SK-N-SH (cell line): Measurements from ENCODE around the gene MED27.

Source experiments
- EZH2phosphoT487 ChIP-seq: fragments of 200-600 bp; sonication (generic); IDR thresholded peaks from 2 replicates; pipeline ENCODE4 v1.6.1; 2017; ENCODE audit warnings: low read depth, mixed run types, mild to moderate bottlenecking, antibody characterized with exemption, moderate library complexity, borderline replicate concordance
- GABPA ChIP-seq: IDR thresholded peaks from 2 replicates; pipeline ENCODE4 v1.4.0; 2012; ENCODE audit warnings: low read depth, mild to moderate bottlenecking
- POLR2AphosphoS5 ChIP-seq: IDR thresholded peaks from 2 replicates; pipeline ENCODE4 v1.6.1; 2012; ENCODE audit warnings: low read depth, low read length
- RXRA ChIP-seq: IDR thresholded peaks from 2 replicates; pipeline ENCODE4 v1.4.0; 2012; ENCODE audit warnings: low read depth, mild to moderate bottlenecking, borderline replicate concordance
- TEAD4 ChIP-seq: IDR thresholded peaks from 2 replicates; pipeline ENCODE4 v1.4.0; 2012; ENCODE audit warnings: mild to moderate bottlenecking, borderline replicate concordance; ENCODE audit not compliant: insufficient read depth
- YY1 ChIP-seq: IDR thresholded peaks from 2 replicates; pipeline ENCODE4 v1.4.0; 2012; ENCODE audit warnings: low read depth, mild to moderate bottlenecking
- TF ChIP-seq, protein P1 (sequence below): fragments of 200-600 bp; sonication (generic); IDR thresholded peaks from 2 replicates; pipeline ENCODE4 v1.6.1; 2017; ENCODE audit warnings: antibody characterized with exemption, mild to moderate bottlenecking, moderate library complexity
- TF ChIP-seq, protein P2 (sequence below): IDR thresholded peaks from 2 replicates; pipeline ENCODE4 v1.4.0; 2012; ENCODE audit warnings: low read depth
- TF ChIP-seq, protein P3 (sequence below): IDR thresholded peaks from 2 replicates; pipeline ENCODE4 v1.4.0; 2012; ENCODE audit warnings: low read depth, borderline replicate concordance

DNA sequence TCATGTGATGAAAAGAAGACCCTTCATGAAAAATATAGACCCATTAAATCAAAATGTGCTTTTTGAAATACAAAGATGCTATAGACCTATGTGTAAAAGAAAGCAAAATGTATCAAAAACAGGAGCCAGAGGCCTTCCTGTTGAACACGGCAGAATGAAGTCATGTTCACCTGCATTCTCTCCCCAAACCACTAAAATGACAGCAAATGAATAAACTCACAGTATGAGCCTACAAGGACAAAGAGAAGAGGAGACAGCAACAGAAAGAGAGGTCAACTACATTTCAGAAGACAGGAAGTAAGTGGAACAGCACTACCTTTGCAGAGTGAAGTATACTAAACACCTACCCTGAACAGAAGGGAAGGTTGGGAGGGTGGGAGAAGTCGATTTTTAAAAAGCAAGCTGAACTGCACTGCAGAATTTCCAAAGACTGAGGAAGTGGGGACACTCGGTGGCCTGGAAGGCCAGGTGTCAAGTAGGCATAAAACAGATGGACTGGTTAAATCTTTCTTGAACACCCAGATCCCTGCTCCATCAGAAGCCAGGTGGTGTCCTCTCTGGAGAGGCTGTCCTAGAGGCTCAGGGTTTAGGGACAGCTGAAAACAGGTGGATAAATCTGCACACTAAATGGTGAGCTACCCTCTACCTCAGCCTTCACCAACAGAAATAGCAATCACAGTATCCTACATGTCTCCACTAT is 48.9 kb downstream of the MED27 start:
- TF ChIP-seq, protein P1, sequence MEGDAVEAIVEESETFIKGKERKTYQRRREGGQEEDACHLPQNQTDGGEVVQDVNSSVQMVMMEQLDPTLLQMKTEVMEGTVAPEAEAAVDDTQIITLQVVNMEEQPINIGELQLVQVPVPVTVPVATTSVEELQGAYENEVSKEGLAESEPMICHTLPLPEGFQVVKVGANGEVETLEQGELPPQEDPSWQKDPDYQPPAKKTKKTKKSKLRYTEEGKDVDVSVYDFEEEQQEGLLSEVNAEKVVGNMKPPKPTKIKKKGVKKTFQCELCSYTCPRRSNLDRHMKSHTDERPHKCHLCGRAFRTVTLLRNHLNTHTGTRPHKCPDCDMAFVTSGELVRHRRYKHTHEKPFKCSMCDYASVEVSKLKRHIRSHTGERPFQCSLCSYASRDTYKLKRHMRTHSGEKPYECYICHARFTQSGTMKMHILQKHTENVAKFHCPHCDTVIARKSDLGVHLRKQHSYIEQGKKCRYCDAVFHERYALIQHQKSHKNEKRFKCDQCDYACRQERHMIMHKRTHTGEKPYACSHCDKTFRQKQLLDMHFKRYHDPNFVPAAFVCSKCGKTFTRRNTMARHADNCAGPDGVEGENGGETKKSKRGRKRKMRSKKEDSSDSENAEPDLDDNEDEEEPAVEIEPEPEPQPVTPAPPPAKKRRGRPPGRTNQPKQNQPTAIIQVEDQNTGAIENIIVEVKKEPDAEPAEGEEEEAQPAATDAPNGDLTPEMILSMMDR, result no peak
- TF ChIP-seq, protein P2, sequence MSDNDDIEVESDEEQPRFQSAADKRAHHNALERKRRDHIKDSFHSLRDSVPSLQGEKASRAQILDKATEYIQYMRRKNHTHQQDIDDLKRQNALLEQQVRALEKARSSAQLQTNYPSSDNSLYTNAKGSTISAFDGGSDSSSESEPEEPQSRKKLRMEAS, result no peak
- TF ChIP-seq RXRA (no peak), POLR2AphosphoS5 (no peak), YY1 (no peak), GABPA (no peak), TEAD4 (no peak), EZH2phosphoT487 (no peak)
- TF ChIP-seq, protein P3, sequence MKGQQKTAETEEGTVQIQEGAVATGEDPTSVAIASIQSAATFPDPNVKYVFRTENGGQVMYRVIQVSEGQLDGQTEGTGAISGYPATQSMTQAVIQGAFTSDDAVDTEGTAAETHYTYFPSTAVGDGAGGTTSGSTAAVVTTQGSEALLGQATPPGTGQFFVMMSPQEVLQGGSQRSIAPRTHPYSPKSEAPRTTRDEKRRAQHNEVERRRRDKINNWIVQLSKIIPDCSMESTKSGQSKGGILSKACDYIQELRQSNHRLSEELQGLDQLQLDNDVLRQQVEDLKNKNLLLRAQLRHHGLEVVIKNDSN, result no peak
